Progenitor cell of endocrine pancreas (in vitro differentiated cells): Measurements from ENCODE around the gene TOM1L2. TPM values are rescaled to one million over a fixed set of nuclear protein-coding genes. Genes with fewer than 3 reads are reported as not detected.

ENCODE experiments used
- DNase-seq: peaks from one replicate; pipeline ENCODE4 v3.0.0; 2021; ENCODE audit warnings: low spot score; ENCODE audit not compliant: unreplicated experiment
- H3K27ac Mint-ChIP-seq: 2 replicates; pipeline ENCODE4 v1.8.0; 2021; ENCODE audit warnings: mild to moderate bottlenecking, moderate library complexity, mixed read lengths
- H3K27me3 Mint-ChIP-seq: 2 replicates; pipeline ENCODE4 v1.8.0; 2021; ENCODE audit warnings: mixed read lengths
- H3K36me3 Mint-ChIP-seq: 2 replicates; pipeline ENCODE4 v1.8.0; 2022; ENCODE audit warnings: mixed read lengths; ENCODE audit not compliant: insufficient read depth
- H3K4me1 Mint-ChIP-seq: 2 replicates; pipeline ENCODE4 v1.8.0; 2021; ENCODE audit warnings: low read depth, mixed read lengths
- H3K4me3 Mint-ChIP-seq: 2 replicates; pipeline ENCODE4 v1.8.0; 2021; ENCODE audit warnings: low read depth, mild to moderate bottlenecking, moderate library complexity, mixed read lengths
- H3K9me3 Mint-ChIP-seq: 2 replicates; pipeline ENCODE4 v1.8.0; 2021; ENCODE audit warnings: low read depth, mixed read lengths
- CTCF ChIP-seq: fragments of 200-600 bp; sonication (generic); IDR thresholded peaks from one replicate; pipeline ENCODE4 v1.5.0; 2021; ENCODE audit warnings: antibody characterized with exemption, mild to moderate bottlenecking; ENCODE audit not compliant: unreplicated experiment
- total RNA-seq: library from RNA; stranded (reverse); gene quantifications from 2 replicates; pipeline ENCODE4 v1.2.1, GENCODE V29; 2021

TOM1L2 gene
- total RNA-seq, 1 donor from 2014 or later: 29.4 TPM

- no peak for TF ChIP-seq CTCF
- H3K36me3 Mint-ChIP-seq: peaks cover 10% of the 10 kb centered on the region
- H3K9me3 Mint-ChIP-seq: no peaks in the 10 kb centered on the region
- no peak overlapping the region for H3K27ac Mint-ChIP-seq
- H3K27me3 Mint-ChIP-seq: no peaks in the 10 kb centered on the region
- no peak for DNase-seq
- no peak overlapping the region for H3K4me3 Mint-ChIP-seq
- peaks cover 18% of the 10 kb centered on the region for H3K4me1 Mint-ChIP-seq
Measured at GRCh38 chr17:17820046-17820445, 152.2 kb downstream of the TOM1L2 start.

- peaks cover 13% of the 10 kb centered on the region for H3K4me1 Mint-ChIP-seq
- no peak overlapping the region for H3K27ac Mint-ChIP-seq
- DNase-seq: no peak
- no peak for TF ChIP-seq CTCF
- no peaks in the 10 kb centered on the region for H3K27me3 Mint-ChIP-seq
- no peak overlapping the region for H3K4me3 Mint-ChIP-seq
- H3K9me3 Mint-ChIP-seq: no peaks in the 10 kb centered on the region
- peaks cover 10% of the 10 kb centered on the region for H3K36me3 Mint-ChIP-seq
Measured at GRCh38 chr17:17819561-17819995, 152.6 kb downstream of the TOM1L2 start.

- H3K27ac Mint-ChIP-seq: no peak overlapping the region
- TF ChIP-seq CTCF: no peak
- no peak overlapping the region for H3K4me3 Mint-ChIP-seq
- H3K27me3 Mint-ChIP-seq: no peaks in the 10 kb centered on the region
- H3K9me3 Mint-ChIP-seq: no peaks in the 10 kb centered on the region
- peaks cover 8% of the 10 kb centered on the region for H3K4me1 Mint-ChIP-seq
- no peak for DNase-seq
- peaks cover 10% of the 10 kb centered on the region for H3K36me3 Mint-ChIP-seq
Measured at GRCh38 chr17:17819111-17819510, 153.1 kb downstream of the TOM1L2 start.

- peak overlapping the region; percentile 73 for H3K27ac Mint-ChIP-seq
- H3K4me1 Mint-ChIP-seq: peaks cover 4% of the 10 kb centered on the region
- H3K36me3 Mint-ChIP-seq: peaks cover 10% of the 10 kb centered on the region
- no peak for TF ChIP-seq CTCF
- no peaks in the 10 kb centered on the region for H3K27me3 Mint-ChIP-seq
- DNase-seq: no peak
- H3K4me3 Mint-ChIP-seq: no peak overlapping the region
- H3K9me3 Mint-ChIP-seq: no peaks in the 10 kb centered on the region
Measured at GRCh38 chr17:17818088-17818526, 154.1 kb downstream of the TOM1L2 start.

GRCh38 chr17:17817552-17817947, 154.7 kb downstream of the TOM1L2 start:
- Mint-ChIP-seq H3K4me1 (no peaks in the 10 kb centered on the region), H3K36me3 (peaks cover 10% of the 10 kb centered on the region)
- no peak for TF ChIP-seq CTCF

More at GRCh38 chr17:17817552-17817947, 154.7 kb downstream of the TOM1L2 start:
- Mint-ChIP-seq H3K27ac (peak overlapping the region; percentile 73), H3K9me3 (no peaks in the 10 kb centered on the region), H3K4me3 (no peak overlapping the region), H3K27me3 (no peaks in the 10 kb centered on the region)
- no peak for DNase-seq
